ENCODE measurements around the gene CYP11A1.

CYP11A1 gene

DNA sequence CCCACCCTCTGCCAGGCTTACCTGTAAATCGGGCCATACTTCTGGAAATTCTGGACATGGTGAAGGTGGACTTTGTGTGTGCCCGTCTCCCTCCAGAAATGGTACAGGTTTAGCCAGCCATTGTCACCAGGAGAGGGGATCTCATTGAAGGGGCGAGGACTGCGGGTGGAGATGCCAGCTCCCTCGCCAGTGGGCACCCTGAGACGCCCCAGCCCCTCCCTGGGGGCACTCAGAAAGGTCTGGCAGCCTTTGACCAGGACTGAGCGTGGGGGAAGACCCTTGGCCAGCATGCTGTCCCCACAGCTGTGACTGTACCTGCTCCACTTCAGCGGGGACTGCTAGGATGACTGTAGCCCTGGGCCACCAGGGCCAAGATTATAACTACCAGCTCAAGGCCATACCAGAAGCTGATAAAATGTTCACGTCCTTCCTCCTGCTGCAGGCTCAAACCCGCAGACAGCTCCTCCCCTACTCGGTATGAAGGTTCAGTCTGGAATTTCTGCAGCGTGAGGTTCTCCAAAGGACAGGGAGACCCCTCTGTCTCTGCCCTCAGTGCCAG lies at the start of gene CYP11A1:
Gene CYP11A1 (minus strand): TSS at position 351 of the 559 bp plus-strand sequence. CDS start 61 bp downstream, at position 290.
- DNase-seq = no peak

DNA sequence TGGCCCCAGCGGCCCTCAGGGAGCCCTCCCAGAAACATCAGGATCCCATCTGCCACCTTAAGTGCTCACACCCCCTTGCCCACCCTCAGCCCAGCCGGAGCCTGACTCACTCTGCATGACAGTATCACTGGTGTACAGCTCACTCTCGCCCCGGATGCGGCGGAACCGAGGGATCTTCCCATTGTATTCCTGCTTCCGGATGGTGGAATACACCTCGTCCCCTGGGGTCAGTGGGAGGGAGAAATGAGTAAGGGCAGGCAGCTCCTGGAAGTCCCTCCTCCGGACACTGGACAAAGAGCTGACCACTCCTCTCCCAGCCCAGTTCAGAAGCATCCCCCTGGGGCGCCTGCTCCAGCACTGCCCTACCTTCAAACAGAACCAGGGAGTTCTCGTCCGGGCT lies 49.8 kb upstream of the CYP11A1 start:
- no peak for DNase-seq

DNA sequence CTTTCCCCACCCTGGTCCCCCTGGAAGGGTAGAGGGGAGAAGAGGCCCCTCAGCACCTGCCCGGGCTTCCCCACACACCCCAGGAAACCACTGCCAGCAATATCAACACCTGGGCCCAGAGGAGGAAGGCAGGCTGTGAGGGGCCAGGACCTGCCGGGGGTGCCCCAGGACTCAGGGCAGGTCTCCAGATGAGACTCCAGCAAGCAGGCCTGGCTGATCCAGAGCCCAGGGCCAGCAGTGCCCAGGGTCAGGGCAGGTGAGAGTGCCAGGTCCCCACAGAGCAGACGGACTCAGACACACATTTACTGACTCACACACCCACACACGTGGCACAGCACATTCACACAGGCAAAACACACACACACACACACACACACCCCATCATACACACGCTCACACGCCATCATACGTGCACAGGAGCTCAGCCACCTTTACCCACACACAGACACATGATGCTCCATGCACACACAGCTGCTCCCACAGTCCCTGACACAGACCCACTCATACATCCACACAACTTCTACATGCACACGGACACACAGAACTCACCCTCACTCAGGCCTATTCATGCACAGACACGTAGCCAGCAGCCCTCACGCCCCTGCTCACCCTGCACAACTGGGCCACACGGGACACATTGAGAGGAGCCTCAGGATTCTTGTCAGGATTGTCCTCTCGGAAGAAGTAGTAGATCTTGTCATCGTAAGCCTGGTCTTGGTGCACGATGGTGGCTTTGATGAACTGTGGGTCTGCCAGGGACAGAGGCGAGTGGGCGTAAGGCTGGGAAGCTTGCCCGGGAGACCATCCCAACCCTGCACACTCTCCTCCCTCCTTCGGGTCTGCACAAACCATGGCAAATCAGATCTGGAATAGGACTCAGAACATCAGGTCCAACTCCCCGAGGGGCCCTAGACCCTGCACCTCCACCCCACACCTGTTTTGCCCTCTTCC lies 48.8 kb upstream of the CYP11A1 start:
- no peak for DNase-seq

DNA sequence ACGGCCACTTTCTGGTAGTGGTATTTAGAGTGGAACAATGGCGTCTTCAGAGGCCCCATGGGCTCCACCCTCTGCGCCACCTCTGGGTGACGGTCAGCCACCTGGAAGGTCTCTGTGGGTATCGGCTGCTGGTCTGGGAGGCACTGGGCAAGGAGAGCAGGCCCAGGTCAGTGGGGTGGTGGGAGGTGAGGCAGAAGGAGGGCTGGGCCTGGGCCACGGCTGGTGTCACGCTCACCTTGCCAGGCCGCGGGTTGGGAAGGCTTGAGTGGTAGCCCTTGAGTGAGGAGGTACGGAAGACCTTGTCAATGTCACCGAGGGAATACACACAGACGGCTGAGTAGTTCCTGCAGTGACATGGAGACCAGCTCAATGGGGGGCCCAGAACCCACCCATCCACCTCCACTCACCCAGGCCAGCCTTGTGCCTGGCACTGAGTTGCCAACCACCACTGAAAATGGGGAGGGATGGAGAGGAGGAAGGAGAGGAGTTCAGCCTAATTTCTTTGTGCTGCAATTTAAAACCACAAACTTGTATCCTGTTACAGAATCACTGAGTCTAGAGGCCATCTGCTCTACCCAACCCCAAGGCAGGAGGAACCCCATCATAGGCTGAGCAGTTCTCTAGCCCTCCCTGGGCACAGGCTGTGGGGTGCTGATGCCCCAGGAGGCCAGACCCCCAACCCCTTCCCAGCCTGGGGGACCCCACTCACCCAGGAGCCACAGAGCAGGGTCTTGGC lies 47.3 kb upstream of the CYP11A1 start:
- DNase-seq = no peak

DNA sequence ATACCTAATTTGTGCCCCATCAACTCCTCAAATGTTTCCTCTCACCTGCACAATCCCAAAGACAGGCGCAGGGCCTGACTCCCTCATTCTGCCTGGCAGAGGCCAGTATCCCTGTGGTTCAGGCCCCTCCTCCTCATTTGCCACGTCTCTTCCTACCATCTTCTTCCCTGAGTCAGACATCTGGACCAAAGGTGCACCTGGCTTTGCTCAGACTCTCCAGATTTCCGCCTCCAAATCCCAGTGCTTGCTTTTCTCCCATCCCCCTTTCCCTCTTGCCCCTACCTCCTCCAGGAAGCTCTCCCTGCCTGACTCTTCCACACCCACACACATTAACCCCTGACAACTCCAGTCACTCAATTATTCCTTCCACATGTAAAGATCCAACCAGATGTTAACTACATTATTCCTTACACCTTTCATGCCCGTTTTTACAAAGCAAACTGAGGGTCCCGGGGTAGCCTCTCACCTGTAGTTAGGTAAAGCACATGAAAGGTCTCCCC lies 46.7 kb upstream of the CYP11A1 start:
- DNase-seq = no peak

DNA sequence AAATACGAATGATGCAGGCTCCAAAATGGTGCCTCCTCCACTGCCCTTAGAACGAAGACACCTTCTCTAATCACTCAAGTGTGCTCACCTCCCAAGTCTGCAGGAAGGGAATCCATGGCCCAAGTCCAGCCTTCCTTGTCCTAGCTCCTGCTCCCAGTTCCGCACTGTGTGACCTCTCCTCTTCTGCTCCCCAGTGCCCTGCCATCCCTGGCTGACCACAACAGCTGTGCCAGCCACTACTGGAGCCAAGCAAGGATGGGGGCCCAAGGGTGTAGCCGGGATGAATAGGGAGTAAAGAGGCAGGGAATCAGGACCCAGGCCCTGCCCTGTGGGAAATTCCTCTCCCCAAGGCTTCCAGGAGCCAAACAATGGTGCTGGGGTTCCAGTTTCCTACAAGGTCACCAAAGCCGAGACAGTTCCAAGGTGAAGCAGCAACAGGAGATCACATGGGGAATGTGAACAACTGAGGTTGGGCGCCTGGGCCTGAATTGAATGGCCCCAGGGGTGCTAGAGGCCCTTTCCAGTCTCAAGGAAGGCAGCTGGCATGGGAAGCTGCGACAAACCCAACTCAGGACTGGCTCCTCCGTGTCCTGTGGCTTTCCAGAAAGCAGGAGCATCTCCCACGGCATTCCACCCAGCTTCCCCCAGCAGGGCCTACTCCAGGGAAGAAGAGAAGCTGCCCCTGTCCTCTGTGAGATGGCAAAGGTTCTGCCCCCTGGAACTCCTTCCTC lies 46.1 kb upstream of the CYP11A1 start:
- DNase-seq = no peak

DNA sequence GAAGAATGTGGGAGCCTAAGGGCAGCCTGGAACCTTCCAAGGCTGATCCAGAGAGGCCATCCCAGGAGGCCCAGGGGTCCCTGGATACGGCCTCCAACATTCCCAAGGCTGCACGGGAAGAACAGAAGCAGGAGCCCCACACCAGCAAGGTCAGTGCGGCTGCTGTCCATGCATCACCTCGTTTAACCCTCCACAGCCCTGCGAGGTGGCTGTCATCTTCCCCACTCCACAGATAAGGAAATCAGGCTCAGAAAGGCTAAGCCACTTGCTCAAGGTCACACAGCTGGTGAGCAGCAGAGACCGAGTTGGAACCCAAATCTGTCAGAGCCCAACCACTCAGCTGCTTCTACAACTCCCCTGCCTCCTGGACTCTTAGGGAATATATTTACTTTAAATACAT lies 44.7 kb upstream of the CYP11A1 start:
- no peak for DNase-seq

DNA sequence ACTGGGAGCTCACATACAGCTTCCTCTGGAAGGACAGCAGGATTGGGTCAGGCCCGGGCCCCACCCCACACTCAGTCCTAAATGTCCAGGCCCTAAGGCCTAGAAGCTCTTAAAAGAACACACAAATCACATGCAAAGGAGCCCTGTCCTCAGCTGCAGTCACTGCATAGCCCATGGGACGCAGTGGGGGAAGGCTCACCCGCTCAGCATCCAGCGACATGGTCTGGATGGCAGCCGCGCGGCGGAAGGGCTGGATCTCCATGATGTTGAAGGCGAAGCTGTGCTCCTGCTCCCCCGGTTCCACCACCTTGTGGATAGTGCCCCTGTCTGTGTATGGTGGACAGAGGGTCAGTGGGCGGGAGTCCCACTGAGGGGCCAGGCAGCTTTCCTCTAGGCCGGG lies 44.2 kb upstream of the CYP11A1 start:
- DNase-seq = no peak

DNA sequence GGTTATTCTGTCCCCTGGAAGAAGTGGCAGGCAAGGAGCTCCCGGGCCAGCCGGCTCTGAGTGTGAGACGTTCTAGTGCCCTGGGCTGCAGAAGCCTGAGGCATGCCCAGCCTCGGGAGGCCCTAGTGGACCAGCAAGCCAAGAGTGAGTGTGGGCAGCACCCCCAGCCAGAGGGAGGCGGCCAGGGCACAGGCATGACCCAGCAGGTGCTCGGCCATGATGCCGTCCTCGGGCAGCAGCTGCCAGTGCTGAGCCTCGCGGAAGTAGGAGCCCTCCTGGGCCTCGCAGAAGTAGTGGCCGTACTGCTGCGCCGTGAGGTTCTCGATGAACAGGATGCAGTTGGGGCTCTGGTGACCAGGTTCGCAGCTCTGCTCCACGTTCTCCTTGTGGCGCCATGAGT lies 43.1 kb upstream of the CYP11A1 start:
- no peak for DNase-seq

DNA sequence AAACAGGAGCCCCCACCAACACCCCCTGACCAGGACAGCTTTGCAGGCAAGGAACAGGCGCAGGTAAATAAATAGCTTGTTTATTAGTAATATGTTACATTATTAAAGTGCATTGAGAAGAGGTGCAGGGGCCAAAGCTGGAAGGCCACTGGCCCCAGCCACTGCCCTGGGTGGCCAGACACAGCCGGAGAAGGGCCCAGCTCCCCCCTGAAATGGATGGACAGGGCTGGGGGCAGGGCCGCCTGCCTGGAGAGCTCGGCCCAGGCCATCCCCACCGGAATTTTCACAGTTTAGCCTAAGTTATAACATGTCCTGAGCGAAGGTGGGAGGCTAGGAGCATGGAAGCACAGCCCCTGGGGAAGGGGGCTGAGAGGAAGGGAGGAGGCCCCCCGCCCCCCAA lies 41.8 kb upstream of the CYP11A1 start:
- no peak for DNase-seq

DNA sequence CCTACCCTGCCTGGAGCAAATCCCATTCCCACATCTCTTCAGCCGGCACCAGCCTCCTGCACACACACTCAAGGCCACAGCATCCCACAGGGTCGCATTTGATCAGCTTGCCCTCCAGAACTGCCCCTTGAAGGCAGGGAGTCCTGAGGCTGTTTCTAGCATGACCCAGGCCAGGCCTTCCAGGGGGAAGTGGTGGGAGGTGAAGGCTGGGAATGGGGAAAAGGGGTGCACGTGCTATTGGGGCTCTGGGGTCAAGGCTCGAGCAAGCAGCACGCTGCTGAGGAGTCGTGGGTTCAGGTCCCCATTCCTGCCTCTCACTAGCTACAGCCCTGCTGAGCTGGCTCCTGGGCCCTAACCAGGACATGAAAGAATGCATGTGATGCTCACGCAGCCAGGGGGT lies 41.4 kb upstream of the CYP11A1 start:
- DNase-seq = no peak

DNA sequence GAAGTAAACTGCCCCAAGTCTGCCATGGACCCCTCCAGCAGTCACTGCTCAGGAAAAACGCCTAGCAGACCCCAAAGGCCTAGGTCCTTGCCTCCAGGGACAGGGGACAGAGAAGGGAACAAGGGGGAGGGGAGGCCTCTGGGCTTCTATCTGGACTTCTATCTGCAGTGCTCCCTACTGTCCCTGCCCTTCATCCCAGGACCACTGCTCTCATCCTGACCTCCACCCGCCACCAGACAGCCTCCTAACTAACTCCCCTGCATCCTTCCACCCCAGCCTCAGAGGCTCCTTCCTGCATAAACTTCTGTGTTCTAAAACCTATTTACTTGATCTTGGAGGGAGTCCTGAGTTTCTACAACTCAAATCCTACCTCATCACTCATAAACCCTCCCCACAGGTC lies 40.9 kb upstream of the CYP11A1 start:
- DNase-seq = no peak

DNA sequence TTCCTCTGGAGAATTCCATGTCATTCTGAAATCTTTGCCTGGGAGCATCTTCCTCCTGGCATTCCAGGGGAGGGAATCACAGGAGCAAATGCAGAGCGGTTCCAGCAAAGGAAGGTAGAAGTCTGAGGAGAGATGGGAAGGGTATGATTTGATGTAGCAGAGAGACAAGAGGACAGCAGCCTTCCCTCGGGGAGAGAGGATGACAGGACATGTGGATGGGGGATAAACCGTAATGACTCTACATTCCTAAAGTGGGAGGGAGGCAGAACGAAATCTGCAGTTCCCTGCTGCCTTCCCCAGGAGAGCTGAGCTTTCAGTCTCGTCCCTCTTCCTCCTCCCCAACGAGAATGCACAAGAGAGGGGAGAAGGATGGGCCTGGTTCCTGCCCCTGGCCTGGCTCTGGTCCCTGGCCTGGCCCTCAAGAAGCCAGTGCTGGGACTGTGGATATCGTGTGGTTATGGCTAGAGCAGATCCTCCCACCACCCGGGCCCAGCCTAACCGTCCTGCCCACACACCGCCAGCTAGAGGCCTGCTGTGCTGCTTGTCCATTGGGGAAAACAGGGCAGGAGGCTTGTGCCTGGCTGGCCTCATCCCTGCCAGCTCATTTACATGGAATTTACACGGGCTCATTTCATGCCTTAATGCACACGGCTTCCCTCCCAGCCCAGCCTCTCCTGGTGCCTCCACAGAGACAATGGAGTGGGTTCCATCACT lies 39.7 kb upstream of the CYP11A1 start:
- peak in 1 of 2 experiments; percentile 15 for DNase-seq

DNA sequence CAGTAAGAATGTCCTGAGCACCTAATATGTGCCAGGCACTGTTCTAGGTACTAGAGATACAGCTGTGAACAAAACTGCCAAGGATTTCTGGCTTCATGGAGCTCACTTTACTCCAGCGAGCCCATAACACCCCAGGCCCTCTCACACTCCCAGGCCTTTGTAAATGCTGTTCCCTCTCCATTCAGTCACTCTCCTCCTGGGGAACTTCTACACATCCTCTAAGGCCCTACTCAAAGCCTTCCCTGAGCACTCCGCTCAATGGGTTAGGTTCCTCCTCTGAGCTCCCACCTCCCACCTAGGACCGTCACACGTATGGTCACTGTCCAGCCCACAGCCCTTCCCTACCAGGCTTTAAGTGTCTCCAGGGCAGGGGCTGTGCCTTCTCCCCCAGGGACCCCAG lies 39.1 kb upstream of the CYP11A1 start:
- no peak for DNase-seq

DNA sequence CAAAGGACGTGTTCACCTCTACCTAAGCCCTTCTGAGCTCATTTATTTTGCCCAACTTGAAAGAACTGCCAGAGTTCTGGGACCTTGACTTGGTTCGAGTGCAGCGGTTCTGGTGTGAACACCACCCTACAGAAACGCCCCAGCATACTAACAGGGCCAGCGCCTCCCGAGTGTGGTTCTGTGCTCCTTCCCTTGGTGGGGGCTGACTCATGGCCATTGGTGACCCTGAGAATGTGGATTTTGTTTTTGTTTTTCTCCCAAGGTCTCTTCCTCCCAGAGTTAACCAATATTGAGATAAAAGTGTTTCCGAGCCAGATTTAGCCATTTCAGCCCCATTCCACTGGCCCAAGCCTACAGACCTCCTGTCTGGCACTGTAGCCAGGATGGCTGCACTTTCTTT lies 38.4 kb upstream of the CYP11A1 start:
- DNase-seq = no peak

DNA sequence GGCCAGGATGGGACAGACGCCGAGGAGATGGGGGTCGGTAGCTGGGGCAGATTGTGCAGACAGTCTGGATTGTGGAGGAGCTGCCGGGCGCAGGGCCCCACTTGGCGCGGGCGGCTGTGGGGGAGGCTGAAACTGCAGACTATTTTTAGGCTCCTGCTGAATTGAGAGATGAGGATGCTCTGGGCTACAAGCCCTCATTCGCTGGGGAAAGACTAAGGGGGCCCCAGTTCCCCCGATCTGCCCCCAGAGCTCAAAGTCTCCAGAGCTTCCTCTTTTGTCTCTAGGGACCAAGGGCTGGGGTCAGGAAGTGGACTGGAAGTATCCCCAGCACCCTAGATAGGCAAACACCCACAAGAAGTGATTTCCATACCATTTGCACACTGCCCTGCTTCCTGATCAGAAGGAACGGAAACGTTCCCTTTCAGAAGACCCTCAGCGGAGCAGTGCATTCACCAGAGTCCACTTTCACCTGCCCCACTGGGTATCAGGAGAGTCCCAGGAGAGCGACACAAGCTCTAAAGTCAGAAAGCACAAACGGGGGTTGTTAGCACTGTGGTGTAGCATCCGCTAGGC lies 36.6 kb upstream of the CYP11A1 start:
- no peak for DNase-seq

DNA sequence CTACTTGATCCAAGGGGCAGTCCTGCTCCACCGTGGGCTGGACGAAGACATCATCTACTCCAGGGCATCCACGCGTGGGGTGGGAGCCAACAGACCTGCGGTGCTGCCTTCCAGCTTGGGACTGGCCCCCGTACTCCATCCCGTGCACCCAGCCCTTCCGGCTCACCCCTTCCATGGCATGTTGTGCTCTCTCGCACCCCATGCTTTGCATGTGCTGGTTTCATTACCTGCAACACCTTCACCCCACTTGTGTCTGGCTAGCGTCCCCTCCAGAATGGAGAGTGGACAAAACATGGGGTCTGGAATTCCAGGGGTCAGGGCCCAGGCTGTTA lies 36.1 kb upstream of the CYP11A1 start:
- DNase-seq = no peak

DNA sequence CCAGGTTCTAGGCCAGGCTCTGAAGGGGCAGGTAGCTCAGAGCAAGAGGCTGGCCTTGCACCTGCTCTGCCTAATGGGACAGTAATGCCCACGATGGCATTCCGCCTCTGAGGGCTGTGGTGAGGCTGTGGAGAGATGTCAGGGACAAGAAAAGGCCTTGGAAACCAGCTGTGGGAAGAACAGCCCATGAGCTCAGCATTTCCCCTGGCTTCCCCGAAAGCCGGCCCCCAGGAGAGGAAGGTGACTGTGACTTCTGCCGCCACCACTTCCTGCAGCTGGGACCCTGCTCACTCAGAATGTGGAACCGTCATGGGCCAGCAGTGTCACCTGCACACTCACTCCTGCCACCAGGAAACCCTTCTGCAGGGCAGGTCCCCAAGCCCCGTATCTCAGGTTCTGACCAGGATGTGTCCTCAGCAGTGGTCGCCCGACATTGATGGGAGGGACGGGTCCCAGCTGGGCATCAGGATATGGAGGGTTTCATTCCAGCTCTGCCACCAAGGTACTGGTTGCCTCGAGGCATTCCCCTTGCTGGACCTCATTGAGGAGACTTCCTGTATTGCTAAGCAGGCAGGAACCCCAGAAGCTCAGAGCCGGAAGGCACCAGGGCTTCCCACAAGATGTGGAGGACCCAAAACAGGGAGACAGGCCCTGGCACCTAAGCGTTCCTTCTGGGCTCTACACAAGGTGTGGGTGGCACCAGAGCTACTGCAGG lies 35.6 kb upstream of the CYP11A1 start:
- no peak for DNase-seq

DNA sequence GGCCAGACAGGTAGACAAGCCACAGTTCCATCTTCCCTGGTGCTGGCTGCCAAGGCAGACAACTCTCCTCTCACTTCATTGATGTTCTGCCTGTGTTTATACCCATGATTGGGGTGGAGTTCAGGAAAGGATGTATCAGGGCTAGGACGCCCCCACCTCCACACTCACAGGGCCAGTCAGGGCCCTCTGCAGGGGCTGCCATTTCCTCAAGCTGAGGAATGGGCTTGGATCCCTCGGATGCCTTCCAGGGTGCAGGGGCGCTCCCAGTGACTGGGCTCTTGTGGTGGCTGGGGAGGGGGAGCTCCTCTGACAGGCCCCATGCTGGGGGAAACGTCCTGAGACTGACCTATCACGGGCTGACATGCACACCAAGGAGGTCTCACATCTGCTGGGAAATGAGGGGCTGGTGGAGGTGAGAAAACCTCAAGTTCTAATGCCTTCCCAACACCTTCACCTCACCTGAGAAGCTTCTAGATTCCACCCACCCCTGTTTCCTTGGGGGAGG lies 34.9 kb upstream of the CYP11A1 start:
- DNase-seq = no peak

DNA sequence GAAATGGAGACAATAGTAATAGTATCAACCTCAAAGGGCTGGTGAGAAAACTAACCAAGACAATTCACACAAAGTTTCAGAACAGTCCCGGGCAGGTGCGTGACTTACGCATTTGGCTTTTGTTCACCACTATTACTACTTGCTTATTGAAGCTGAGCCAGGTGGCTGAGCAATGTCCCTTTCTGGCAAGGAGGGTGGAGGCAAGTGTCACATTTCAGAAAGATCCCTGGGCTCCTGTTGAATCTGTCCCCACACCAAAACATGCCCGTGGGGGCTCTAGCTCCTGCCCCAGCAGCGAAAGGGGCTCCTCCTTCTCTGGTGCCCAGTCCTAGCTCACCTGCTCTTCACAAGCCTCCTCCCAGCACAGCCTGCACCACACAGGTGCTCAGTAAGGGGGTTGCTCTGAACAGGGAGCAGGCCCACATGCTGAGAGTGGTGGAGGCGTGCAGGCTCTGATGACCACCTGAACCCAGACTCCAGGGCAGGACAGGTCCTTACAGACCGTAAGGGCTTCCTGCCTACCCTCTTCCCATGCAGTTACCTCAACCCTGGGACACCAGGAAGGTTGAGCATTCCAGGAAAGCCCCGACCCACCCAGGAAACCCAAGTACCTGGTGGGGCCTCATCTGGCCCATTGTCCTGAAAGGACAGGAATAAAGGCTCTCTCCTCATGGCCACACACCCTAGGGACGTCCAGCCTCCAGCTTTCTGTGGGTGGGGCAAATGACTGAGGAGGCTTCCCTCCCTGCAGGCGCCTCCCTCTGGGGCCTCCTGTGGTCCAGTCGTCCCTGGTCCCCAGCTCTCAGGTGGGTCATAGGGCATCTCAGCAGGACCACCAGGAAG lies 33.7 kb upstream of the CYP11A1 start:
- no peak for DNase-seq
